Rectal smooth muscle tissue (tissue), 1 donor: Measurements from ENCODE around the gene GBE1.
"Not testable (repeated sequence)": the region's sequence is repeated elsewhere in the genome, so short reads cannot be mapped to it uniquely, and the experiment has no call there.

Source experiments
- H3K27ac ChIP-seq: one replicate; pipeline ENCODE4 v1.7.0; 2013; ENCODE audit warnings: low read depth, low read length, inconsistent platforms
- H3K27me3 ChIP-seq: one replicate; pipeline ENCODE4 v1.7.0; 2013; ENCODE audit warnings: low read length; ENCODE audit not compliant: control insufficient read depth, insufficient read depth
- H3K36me3 ChIP-seq: one replicate; pipeline ENCODE4 v1.7.0; 2013; ENCODE audit warnings: low read length; ENCODE audit not compliant: control insufficient read depth, insufficient read depth
- H3K4me1 ChIP-seq: one replicate; pipeline ENCODE4 v1.7.0; 2013; ENCODE audit warnings: low read length; ENCODE audit not compliant: control insufficient read depth, insufficient read depth
- H3K4me3 ChIP-seq: one replicate; pipeline ENCODE4 v1.7.0; 2013; ENCODE audit warnings: low read length
- H3K9ac ChIP-seq: one replicate; pipeline ENCODE4 v1.7.0; 2013; ENCODE audit warnings: low read length

The GBE1 gene

DNA sequence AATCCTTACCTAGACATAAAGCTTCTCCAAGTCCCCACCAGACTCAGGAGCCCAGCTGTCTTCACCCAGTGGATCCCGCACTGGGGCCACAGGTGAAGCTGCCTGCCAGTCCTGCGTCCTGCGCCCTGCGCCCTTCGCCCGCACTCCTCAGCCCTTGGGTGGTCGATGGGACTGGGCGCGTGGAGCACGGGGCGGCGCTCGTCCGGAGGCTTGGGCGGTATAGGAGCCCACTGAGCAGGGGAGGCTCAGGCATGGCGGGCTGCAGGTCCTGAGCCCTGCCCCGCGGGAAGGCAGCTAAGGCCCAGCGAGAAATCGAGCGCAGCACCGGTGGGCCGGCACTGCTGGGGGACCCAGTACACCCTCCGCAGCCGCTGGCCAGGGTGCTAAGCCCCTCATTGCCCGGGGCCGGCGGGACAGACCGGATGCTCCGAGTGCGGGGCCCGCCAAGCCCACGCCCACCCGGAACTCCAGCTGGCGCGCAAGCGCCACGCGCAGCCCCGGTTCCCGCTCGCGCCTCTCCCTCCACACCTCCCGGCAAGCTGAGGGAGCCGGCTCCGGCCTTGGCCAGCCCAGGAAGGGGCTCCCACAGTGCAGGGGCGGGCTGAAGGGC lies 5.9 kb upstream of the GBE1 start:
- H3K27me3 ChIP-seq, H3K36me3 ChIP-seq, H3K9ac ChIP-seq, H3K27ac ChIP-seq, H3K4me3 ChIP-seq, H3K4me1 ChIP-seq: not testable (repeated sequence)

DNA sequence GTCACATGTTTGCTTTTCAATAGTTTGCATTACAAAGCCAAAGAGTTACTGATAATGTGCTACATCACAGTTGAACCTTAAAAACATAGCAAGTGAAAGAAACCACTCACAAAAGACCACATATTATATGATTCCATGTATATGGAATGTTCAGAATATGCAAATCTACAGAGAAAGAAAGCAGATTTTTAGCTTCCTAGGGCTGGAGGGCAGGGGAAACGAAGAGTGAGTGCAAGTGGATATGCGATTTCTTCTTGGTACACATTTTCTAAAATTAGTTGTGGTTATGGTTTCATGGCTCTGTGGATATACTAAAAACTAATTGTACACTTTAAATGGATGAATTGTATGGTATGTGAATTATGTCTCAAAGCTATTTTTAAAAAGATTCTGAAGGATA lies 4.0 kb upstream of the GBE1 start:
- no peak overlapping the region for H3K9ac ChIP-seq
- H3K4me1 ChIP-seq, result no peaks in the 10 kb centered on the region
- no peaks in the 10 kb centered on the region for H3K36me3 ChIP-seq
- H3K27ac ChIP-seq, result no peak overlapping the region
- H3K4me3 ChIP-seq, result no peak overlapping the region
- H3K27me3 ChIP-seq, result no peaks in the 10 kb centered on the region

DNA sequence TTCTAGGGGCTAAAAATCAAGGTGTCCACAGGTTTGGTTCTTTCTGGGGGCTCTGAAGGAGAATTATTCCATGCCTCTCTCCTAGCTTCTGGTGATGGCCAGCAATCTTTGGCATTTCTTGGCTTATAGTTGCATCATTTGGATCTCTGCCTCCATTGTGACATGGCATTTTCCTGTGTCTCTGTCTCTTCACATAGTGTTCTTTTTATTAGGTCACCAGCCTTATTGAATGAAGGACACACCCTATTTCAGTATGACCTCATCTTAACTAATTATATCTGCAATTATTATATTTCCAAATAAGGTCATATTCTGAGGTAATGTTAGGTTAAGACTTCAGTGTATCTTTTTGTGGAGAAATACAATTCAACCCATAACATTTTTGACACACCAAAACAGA lies 3.2 kb upstream of the GBE1 start:
- no peak overlapping the region for H3K27ac ChIP-seq
- H3K9ac ChIP-seq, result no peak overlapping the region

DNA sequence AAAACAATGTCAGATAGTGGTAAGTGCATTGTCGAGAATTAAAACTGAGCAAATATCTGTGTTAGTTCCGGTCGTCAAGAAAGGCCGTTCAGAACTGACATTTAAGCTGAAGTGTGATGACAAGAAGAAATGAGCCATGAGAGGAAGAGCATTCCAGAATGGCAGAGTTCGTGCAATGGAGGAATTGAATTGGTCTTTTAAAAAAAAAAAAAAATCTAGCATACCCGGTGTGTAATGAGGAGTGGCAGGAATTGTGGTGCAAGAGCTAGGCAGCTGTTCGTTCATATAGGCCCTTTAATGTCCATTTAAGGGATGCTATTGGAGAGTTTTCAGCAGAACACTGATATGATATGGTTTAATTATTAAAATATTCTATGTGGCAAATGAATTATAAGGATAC lies 2.6 kb upstream of the GBE1 start:
- no peak overlapping the region for H3K4me3 ChIP-seq
- no peaks in the 10 kb centered on the region for H3K36me3 ChIP-seq
- no peak overlapping the region for H3K9ac ChIP-seq
- H3K4me1 ChIP-seq, result no peaks in the 10 kb centered on the region
- no peak overlapping the region for H3K27ac ChIP-seq
- no peaks in the 10 kb centered on the region for H3K27me3 ChIP-seq

More for the DNA sequence above, 3.2 kb upstream of the GBE1 start:
- no peaks in the 10 kb centered on the region for H3K4me1 ChIP-seq
- no peaks in the 10 kb centered on the region for H3K27me3 ChIP-seq
- no peak overlapping the region for H3K4me3 ChIP-seq
- no peaks in the 10 kb centered on the region for H3K36me3 ChIP-seq

DNA sequence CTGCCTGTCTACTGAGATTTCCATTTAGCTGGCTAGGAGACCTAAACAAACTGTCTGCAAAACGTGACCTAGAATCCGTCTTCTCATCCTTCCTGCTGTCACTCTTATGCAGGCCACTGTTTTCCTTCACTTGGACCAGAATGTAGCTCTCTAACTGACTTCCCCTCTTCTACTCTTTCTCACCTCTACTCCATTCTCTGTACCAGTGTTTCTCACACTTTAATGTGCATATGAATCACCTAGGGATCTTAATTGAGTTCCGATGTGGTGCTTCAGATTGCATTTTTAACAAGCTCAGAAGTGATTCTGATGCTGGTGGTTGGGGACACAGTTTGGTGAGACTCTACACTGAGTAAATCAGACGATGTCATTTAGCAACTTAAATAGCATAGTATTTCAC lies 1.6 kb upstream of the GBE1 start:
- Histone ChIP-seq H3K27ac (no peak overlapping the region), H3K4me1 (no peaks in the 10 kb centered on the region)

DNA sequence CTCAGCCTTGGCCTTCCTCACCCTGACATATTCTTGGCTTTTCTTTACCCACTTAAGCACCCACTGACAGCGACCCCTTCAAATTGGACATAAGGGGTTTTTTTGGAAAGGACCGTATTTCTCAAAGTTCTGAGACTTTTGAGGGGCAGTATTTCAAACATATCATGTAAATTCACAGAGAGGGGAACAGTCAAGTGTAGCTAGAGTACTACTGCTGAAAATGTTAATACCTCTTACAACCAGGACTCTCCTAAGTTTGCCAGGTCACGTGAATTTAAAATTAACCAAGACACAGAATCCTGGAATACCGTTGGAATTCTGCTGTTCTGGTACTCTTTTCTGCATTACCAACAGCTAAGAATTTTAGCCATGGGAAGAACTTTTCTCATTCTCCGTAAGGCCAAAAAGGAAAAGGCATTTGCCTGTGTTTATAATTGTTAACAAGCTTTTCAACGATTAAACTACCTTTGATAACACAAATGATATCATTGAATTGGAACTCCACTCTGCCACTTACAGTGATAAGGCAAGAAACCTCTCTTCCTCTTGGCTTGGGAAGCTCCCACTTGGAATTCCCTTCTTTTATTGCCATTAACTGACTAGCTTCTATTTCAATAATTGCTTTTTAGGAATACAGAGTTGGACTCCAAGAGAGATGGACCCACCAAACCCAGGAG lies 597 bp upstream of the GBE1 start:
- H3K4me1 ChIP-seq, result no peaks in the 10 kb centered on the region
- H3K27ac ChIP-seq, result peak overlapping the region; percentile 98
- H3K27me3 ChIP-seq, result no peaks in the 10 kb centered on the region
- peak overlapping the region; percentile 74 for H3K4me3 ChIP-seq
- H3K36me3 ChIP-seq, result no peaks in the 10 kb centered on the region
- peak overlapping the region; percentile 54 for H3K9ac ChIP-seq

More for the DNA sequence above, 1.6 kb upstream of the GBE1 start:
- Histone ChIP-seq H3K4me3 (no peak overlapping the region), H3K9ac (no peak overlapping the region), H3K27me3 (no peaks in the 10 kb centered on the region), H3K36me3 (no peaks in the 10 kb centered on the region)

DNA sequence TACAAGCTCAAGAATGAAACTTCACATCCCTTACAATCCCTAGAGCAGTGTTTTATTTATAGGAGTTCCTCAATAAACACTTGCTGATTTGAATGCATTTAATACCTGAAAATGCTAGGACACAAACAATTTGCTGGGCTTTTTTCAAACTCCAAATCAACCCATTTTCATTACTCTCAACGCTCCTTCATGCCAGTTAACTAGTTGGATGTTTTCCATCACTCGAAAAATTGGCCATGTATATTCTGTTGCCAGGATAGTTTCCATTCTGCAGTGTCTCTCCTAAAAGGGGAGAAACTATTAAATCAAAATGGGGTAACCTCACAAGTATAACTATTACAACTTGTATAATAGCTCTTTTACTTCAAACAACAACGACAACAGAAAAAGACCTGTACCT lies 1.2 kb downstream of the GBE1 start:
- Histone ChIP-seq H3K27ac (peak overlapping the region; percentile 98), H3K9ac (no peak overlapping the region), H3K4me1 (no peaks in the 10 kb centered on the region), H3K4me3 (no peak overlapping the region), H3K36me3 (no peaks in the 10 kb centered on the region), H3K27me3 (no peaks in the 10 kb centered on the region)

DNA sequence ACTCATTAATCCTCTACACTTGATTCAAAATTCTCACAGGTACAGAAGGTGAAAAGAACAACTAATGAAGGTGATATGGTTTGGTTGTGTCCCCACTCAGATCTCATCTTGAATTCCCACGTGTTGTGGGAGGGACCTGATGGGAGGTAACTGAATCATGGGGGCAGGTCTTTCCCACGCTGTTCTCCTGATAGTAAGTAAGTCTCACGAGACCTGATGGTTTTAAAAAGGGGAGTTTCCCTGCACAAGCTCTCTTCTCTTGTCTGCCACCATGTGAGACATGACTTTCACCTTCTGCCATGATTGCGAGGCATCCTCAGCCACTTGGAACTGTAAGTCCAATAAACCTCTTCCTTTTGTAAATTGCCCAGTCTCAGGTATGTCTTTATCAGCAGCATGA lies 2.7 kb downstream of the GBE1 start:
- H3K27me3 ChIP-seq, H3K4me3 ChIP-seq: not testable (repeated sequence)

DNA sequence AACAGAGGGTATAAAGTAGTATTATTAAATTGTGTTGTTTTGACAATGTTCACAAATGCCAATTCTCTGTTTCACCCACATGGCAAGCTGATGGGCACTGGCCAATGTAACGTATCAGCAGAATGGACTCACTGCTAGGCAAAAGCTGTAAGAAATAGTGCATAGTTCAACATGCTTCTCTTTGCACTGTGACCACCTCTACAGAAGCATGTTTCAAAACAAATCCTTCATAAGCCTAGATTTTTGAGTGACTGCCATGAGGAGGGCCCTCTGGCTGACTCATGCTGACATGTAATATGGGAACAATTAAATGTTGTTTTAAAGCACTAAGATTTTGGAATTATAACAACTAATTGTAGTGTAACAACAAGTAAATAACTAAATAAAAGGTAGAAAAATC lies 3.2 kb downstream of the GBE1 start:
- no peak overlapping the region for H3K4me3 ChIP-seq
- no peaks in the 10 kb centered on the region for H3K36me3 ChIP-seq
- no peak overlapping the region for H3K9ac ChIP-seq
- no peaks in the 10 kb centered on the region for H3K27me3 ChIP-seq
- no peak overlapping the region for H3K27ac ChIP-seq
- H3K4me1 ChIP-seq, result no peaks in the 10 kb centered on the region

More for the DNA sequence above, 2.7 kb downstream of the GBE1 start:
- not testable (repeated sequence) for H3K9ac ChIP-seq, H3K4me1 ChIP-seq, H3K36me3 ChIP-seq, H3K27ac ChIP-seq

DNA sequence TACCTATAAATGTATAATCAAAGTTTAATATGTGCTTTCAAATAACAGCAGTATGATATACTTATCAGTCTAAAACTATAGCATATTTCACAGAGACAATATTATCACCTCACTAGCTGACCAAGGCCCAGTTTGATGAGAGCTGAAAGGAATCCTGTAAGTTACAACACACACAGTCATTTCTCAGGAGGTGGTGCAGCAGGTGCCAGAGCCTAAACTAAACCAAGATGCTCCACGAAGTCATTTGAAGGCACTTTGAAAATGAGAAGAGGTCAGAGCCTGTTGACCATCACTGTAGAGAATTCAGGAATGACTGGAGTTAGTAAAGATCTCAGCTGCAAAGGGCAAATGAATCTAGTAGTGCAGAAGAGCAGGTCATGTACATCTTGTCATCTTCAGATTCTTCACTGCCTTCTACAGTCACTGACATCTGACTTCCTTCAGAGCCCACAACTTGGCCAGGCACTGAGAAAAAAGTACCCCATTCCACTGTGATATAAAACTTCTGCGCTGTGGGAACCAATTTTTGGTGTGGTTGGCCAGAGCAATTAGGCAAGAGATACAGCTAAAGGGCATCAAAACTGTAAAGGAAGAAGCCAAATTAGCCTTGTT lies 7.9 kb downstream of the GBE1 start:
- H3K4me3 ChIP-seq, result no peak overlapping the region
- no peak overlapping the region for H3K27ac ChIP-seq
- no peak overlapping the region for H3K9ac ChIP-seq
- no peaks in the 10 kb centered on the region for H3K36me3 ChIP-seq
- no peaks in the 10 kb centered on the region for H3K27me3 ChIP-seq
- H3K4me1 ChIP-seq, result no peaks in the 10 kb centered on the region

DNA sequence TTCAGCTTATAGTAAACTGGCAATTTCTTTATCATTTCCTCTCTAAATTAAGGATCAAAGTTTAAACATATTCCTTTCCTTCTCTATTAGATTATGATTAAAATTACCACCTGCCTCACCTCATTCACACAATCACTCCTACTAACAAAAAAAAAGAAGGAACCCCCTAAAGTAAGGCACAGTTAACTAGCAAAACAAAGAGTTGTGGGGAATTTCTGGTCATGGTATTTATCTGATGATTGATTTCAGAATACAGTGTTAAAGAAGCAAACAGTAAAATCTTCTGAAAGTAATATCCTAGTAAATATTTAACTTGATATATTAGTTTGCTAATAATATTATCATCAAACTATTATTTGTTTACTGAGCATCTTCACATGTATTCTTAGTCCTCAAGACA lies 8.8 kb downstream of the GBE1 start:
- no peak overlapping the region for H3K4me3 ChIP-seq
- no peaks in the 10 kb centered on the region for H3K36me3 ChIP-seq
- H3K27me3 ChIP-seq, result no peaks in the 10 kb centered on the region
- H3K4me1 ChIP-seq, result no peaks in the 10 kb centered on the region
- no peak overlapping the region for H3K9ac ChIP-seq
- H3K27ac ChIP-seq, result no peak overlapping the region

DNA sequence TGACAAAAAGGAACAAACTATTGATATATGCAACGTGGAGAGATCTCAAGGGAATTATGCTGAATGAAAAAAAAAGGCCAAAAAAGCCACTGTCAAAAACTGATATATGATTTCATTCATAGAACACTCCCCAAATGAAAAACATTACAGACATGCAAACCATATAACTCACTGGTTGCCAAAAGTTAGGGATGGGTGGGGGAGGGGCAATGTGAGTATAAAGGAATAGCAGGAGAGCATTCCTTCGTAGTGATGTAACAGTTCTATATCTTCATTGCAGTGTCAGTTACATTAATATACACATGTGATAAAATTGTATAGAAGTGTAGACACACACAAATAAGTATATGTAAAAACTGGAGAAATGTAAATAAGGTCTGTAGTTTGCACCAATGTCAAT lies 12.2 kb downstream of the GBE1 start:
- Histone ChIP-seq H3K27me3 (no peaks in the 10 kb centered on the region), H3K4me1 (no peaks in the 10 kb centered on the region), H3K4me3 (no peak overlapping the region)

DNA sequence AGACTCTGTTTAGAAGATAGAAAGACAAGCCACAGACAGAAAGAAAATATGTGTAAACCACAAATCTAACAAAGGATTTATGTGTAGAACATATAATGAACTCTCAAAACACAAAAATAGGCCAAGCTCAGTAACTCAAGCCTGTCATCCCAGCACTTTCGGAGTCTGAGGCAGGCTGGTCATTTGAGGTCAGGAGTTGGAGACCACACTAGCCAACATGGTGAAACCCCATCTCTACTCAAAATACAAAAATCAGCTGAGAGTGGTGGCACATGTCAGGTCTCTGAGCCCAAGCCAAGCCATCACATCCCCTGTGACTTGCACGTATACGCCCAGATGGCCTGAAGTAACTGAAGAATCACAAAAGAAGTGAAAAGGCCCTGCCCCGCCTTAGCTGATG lies 14.2 kb downstream of the GBE1 start:
- not testable (repeated sequence) for H3K4me3 ChIP-seq, H3K27me3 ChIP-seq, H3K27ac ChIP-seq, H3K36me3 ChIP-seq, H3K4me1 ChIP-seq, H3K9ac ChIP-seq

More for the DNA sequence above, 12.2 kb downstream of the GBE1 start:
- no peaks in the 10 kb centered on the region for H3K36me3 ChIP-seq
- no peak overlapping the region for H3K27ac ChIP-seq
- no peak overlapping the region for H3K9ac ChIP-seq
